ENCODE results near the gene PTPN1.

The PTPN1 gene

DNA sequence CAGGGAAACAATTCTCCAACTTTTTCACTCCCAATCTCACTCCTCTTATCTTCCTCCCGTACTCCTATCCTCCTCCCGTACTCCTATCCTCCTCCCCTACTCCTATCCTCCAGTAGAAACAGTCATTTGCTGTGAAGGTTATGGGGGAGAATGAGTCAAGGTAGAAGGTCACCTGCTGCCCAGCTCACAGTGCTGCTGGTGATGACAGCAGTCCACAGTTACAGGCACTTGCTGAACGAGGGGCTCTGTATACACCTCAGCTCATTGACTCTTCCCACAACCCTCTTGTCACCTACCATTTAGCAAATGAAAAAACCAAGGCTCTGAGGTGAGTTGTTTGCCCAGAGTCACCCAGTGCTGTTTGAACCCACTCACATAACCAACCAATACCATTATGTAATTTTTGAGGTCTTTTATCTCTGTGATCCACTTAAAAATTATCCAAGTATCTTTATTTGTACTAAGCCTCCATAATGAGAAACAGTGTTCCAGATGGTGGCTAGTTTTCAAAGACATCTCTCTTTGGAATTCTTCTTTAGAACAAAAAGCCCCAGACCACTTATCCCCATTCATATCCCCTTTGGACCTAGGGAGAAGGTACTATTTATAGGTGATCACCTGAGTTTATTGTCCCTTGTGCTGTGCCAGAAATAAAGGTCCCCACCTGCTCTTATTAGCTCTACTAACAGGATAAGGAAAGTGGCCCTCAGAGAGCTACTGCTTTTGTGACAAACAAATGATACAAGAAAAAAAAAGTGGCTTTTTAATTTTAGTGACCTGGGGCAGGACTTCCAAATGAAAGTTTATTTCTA lies 53.2 kb downstream of the PTPN1 start:
- no peak for TF ChIP-seq POLR2AphosphoS5 (IDR thresholded peaks at IDR 0.05; ENCODE audit: low read depth, low read length)
- no peak for TF ChIP-seq TAF1 (IDR thresholded peaks at IDR 0.05; ENCODE audit: borderline replicate concordance, insufficient read depth, low read length)
- no peak for TF ChIP-seq SIN3A (IDR thresholded peaks at IDR 0.05; ENCODE audit: borderline replicate concordance, insufficient read depth, low read length)
- no peak for TF ChIP-seq FOXP2 (optimal IDR thresholded peaks at IDR 0.05; ENCODE audit: borderline replicate concordance, extremely low read depth, extremely low read length, insufficient read depth)
- TF ChIP-seq, protein P1, sequence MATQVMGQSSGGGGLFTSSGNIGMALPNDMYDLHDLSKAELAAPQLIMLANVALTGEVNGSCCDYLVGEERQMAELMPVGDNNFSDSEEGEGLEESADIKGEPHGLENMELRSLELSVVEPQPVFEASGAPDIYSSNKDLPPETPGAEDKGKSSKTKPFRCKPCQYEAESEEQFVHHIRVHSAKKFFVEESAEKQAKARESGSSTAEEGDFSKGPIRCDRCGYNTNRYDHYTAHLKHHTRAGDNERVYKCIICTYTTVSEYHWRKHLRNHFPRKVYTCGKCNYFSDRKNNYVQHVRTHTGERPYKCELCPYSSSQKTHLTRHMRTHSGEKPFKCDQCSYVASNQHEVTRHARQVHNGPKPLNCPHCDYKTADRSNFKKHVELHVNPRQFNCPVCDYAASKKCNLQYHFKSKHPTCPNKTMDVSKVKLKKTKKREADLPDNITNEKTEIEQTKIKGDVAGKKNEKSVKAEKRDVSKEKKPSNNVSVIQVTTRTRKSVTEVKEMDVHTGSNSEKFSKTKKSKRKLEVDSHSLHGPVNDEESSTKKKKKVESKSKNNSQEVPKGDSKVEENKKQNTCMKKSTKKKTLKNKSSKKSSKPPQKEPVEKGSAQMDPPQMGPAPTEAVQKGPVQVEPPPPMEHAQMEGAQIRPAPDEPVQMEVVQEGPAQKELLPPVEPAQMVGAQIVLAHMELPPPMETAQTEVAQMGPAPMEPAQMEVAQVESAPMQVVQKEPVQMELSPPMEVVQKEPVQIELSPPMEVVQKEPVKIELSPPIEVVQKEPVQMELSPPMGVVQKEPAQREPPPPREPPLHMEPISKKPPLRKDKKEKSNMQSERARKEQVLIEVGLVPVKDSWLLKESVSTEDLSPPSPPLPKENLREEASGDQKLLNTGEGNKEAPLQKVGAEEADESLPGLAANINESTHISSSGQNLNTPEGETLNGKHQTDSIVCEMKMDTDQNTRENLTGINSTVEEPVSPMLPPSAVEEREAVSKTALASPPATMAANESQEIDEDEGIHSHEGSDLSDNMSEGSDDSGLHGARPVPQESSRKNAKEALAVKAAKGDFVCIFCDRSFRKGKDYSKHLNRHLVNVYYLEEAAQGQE (IDR thresholded peaks at IDR 0.05; ENCODE audit: insufficient read depth in 1 of 2, low read depth in 2 of 2, low read length in 2 of 2) = no peak

DNA sequence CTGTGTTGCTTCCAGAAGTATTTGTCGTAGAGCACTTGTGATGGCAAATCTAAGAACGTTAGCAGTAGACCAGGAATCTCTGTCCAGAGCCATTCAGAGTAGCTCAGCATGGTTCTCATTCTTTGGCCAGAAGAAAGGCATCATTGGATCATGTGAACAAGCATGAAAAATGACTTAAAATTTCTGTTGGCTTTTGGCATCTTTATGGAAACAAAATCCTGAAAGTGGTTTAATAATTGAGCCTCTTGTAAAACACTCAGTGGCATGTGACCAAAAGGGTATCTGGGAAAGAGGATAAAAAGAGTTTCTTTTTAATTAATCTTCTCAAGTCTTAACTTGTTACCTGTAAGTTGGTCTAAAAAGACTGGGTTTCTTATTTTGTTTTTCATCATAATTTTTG lies 55.2 kb downstream of the PTPN1 start:
- TF ChIP-seq TAF1 (IDR thresholded peaks at IDR 0.05; ENCODE audit: borderline replicate concordance, insufficient read depth, low read length) (no peak), POLR2AphosphoS5 (IDR thresholded peaks at IDR 0.05; ENCODE audit: low read depth, low read length) (no peak), SIN3A (IDR thresholded peaks at IDR 0.05; ENCODE audit: borderline replicate concordance, insufficient read depth, low read length) (no peak), FOXP2 (optimal IDR thresholded peaks at IDR 0.05; ENCODE audit: borderline replicate concordance, extremely low read depth, extremely low read length, insufficient read depth) (no peak)
- TF ChIP-seq, protein P1 (IDR thresholded peaks at IDR 0.05; ENCODE audit: insufficient read depth in 1 of 2, low read depth in 2 of 2, low read length in 2 of 2) = no peak

DNA sequence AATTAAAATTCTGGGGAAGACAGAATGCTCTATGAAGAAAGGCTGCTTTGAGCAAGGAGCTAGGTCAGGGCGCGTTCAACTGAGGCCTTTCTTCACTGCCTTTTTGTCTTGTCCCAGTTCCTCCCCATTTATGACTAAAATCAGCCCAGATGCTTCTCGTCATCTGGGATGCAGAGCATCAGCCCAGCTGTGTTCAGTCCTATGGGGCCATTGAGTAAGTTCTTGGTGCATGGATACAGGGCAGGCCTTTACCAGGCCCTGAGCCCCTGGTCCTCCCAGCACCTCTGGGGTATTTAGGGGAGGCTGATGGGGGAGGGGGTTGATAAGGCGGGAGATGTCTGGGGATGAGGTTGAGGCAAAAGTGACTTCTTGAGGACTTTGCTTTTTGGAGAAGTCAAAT lies 55.7 kb downstream of the PTPN1 start:
- no peak for TF ChIP-seq TAF1 (IDR thresholded peaks at IDR 0.05; ENCODE audit: borderline replicate concordance, insufficient read depth, low read length)
- TF ChIP-seq POLR2AphosphoS5 (IDR thresholded peaks at IDR 0.05; ENCODE audit: low read depth, low read length) = no peak
- TF ChIP-seq FOXP2 (optimal IDR thresholded peaks at IDR 0.05; ENCODE audit: borderline replicate concordance, extremely low read depth, extremely low read length, insufficient read depth) = no peak
- TF ChIP-seq SIN3A (IDR thresholded peaks at IDR 0.05; ENCODE audit: borderline replicate concordance, insufficient read depth, low read length) = no peak
- TF ChIP-seq, protein P1 (IDR thresholded peaks at IDR 0.05; ENCODE audit: insufficient read depth in 1 of 2, low read depth in 2 of 2, low read length in 2 of 2) = no peak

DNA sequence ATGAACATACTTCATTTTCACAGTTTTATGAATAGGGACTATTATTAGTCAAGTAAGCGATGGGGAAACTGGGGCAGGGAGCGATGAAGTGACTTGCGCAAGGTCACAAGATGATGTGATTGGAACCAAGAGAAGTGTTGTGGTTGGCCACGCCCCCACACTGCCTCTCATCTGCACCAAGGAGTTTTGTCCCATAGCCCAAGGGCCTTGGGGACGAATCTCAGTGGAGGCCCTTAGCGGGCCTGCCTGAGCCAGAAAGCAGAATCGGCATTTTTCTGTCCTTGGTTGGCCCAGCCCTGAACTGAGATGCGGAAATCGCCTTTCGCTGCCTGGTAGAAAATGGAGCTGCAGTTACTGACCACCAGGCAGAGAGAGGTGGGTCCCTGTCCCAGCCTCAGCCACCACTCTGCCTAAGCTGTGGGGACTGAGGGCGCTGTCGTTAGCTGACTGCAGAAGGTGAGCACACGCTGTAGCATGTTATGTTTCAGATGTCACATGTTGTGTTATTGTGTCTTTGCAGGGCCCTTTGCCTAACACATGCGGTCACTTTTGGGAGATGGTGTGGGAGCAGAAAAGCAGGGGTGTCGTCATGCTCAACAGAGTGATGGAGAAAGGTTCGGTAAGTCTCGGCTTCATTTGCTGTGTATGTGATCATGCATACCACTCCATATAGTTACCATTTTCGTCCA lies 57.8 kb downstream of the PTPN1 start:
- TF ChIP-seq SIN3A (IDR thresholded peaks at IDR 0.05; ENCODE audit: borderline replicate concordance, insufficient read depth, low read length) = no peak
- TF ChIP-seq TAF1 (IDR thresholded peaks at IDR 0.05; ENCODE audit: borderline replicate concordance, insufficient read depth, low read length) = no peak
- TF ChIP-seq POLR2AphosphoS5 (IDR thresholded peaks at IDR 0.05; ENCODE audit: low read depth, low read length) = no peak
- TF ChIP-seq FOXP2 (optimal IDR thresholded peaks at IDR 0.05; ENCODE audit: borderline replicate concordance, extremely low read depth, extremely low read length, insufficient read depth) = no peak
- TF ChIP-seq, protein P1 (IDR thresholded peaks at IDR 0.05; ENCODE audit: insufficient read depth in 1 of 2, low read depth in 2 of 2, low read length in 2 of 2) = no peak
